HG02610 (cell line): ENCODE results near the gene TMEM225B.
"Not testable (repeated sequence)": the region's sequence is repeated elsewhere in the genome, so short reads cannot be mapped to it uniquely, and the experiment has no call there.

Source experiments
- ATAC-seq: cut with Tn5 transposase; IDR thresholded peaks from one replicate; pipeline ENCODE4 v1.9.1; 2021; ENCODE audit warnings: mild to moderate bottlenecking, moderate library complexity; ENCODE audit not compliant: unreplicated experiment

TMEM225B gene

DNA sequence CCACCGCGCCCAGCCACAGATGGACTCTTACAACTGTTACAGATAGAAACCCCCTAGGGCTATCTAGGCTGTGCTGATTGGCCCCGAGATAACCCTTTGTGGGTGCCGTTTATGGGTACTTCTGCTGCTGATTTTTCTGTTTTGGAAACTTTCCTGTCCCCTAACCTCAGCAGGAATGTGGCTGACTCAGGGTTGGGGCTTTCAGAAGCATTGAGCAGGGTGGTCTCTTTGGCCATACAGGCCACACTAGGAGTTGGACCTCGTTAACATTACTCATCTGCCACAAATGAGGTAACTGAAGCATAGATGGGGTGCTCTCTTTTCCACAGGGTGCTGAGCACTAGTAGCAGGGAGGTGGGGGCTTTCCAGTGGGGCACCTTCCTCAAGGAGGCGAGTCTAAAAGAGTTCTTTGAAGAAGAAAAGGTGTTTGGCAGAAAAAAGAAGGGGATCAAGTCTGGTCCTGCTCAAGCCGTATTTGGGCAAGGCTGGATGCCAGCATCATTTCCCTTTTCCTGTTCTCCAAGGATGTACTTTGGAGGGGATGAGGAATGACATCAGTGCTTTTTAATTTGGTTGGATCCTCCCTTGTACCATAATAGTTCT lies 25.1 kb downstream of the TMEM225B start:
- ATAC-seq: no peak

DNA sequence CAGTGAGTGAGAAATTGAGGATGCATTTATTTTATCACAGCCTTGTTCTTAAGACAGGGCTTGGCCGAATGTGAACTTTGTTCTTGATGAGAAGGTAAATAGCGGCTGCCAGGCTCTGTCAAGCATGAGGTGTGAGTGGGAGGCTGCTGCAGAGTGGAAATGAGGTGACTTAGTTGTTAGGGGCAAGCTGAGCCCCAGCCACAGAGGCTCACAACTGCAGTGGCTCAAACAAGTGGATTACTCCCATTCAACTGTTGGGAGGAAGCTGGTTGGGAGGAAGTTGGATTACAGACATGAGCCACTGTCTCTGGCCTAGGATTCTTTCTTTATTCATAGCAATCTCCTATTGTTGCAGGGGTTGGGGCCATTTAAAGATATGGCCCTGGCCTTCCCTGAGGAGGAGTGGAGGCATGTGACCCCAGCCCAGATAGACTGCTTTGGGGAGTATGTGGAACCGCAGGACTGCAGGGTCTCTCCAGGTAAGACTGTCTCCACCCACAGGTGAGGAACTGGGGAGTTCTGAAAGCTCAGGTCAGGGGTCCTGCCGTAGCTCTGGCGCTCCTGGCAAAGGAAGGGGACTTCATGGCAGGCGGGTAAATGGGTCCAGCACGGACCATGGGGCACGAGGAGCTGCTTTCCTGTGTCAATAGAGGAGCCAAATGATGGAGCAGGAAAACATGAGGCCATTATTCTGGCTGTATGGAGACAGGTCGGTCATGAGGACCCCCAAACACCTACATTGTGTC lies 25.8 kb downstream of the TMEM225B start:
- ATAC-seq: no peak

DNA sequence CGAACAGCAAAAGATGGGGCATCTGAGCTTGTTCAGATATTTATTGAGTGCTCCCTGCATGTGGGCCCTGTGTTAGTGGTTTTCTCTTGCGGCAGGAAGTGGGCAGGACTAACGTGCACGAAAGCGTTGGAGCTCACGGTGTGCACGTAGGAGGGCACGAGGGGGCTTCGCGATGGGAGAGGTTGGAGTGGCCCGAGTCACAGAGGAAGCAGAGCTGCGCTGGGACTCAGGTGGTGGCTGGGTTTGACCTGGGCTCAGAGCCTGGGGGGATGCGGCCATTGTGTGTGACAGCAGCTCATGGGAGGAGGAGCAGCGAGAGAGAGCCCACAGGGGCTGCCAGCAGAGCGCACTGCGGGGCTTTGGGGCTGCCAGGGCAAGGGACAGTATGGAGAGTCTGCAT lies 26.4 kb downstream of the TMEM225B start:
- ATAC-seq: no peak

DNA sequence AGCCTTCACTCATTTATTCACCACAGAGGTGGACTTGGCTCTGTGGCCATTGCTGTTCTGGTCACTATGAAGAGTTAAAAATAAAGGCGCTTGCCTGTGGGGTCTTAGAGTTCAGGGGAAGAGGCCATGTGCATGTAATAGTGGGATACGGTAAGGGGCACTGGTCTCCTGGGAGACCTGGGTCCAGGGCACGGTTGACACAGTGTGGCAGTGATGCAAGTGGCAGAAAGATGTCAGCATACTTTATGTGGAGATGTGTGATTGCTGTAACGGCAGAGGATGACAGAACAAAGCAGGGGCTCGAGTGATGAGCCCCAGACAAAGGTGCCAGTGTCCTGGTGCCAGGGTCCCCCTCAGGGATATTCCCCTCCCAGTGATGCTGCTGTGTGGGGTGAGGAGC lies 27.3 kb downstream of the TMEM225B start:
- ATAC-seq: no peak

DNA sequence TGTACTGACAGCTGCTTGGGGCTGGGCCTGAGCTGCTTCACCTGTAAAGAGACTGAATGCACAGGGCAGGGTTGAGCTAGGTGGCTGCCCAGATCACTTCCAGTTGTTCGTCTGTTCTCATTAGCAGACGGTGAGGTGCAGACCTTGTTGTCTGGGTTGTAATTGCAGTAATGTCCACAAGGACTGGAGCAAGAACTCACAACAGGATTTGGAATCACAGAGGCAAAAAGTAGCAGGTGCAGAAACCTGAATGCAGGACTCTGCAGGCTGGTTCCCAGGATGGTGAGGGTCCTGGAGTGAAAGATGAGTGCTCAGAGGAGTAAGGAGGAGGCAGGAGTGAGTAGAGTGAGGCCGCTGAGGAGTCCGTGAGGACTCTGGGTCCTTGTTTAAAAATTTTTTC lies 27.9 kb downstream of the TMEM225B start:
- ATAC-seq: no peak

DNA sequence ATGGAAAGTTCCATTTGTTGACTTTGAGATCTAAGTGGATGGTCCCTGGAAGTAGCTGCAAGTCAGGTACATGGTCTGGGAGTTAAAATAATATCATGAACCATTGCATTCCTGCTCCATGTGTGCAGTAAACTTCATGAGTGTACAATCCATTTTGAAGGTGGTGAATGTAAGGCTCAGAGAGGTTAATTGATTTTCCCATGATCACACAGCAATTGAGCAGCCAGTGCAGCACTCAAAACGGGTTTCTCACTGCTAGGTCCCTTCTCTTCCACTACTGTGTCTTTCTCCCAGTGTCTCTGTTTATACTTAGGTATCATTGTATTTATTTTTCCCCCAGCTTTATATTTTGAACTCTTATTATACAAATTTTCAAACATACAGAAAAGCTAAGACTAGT lies 28.6 kb downstream of the TMEM225B start:
- no peak for ATAC-seq

DNA sequence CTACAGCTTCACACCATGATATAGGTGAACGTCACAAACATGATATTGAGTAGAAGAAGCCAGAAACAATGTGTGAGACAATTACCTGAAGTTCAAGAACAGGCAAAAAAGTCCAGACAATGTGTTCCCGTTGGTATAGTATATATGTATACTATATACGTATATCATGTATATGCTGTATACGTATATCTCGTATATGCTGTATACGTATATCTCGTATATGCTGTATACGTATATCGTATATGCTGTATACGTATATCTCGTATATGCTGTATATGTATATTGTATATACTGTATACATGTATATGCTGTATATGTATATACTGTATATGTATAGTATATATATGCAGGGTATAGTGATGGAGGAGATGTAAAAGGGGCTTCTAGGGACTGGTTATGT lies 29.4 kb downstream of the TMEM225B start:
- no peak for ATAC-seq

DNA sequence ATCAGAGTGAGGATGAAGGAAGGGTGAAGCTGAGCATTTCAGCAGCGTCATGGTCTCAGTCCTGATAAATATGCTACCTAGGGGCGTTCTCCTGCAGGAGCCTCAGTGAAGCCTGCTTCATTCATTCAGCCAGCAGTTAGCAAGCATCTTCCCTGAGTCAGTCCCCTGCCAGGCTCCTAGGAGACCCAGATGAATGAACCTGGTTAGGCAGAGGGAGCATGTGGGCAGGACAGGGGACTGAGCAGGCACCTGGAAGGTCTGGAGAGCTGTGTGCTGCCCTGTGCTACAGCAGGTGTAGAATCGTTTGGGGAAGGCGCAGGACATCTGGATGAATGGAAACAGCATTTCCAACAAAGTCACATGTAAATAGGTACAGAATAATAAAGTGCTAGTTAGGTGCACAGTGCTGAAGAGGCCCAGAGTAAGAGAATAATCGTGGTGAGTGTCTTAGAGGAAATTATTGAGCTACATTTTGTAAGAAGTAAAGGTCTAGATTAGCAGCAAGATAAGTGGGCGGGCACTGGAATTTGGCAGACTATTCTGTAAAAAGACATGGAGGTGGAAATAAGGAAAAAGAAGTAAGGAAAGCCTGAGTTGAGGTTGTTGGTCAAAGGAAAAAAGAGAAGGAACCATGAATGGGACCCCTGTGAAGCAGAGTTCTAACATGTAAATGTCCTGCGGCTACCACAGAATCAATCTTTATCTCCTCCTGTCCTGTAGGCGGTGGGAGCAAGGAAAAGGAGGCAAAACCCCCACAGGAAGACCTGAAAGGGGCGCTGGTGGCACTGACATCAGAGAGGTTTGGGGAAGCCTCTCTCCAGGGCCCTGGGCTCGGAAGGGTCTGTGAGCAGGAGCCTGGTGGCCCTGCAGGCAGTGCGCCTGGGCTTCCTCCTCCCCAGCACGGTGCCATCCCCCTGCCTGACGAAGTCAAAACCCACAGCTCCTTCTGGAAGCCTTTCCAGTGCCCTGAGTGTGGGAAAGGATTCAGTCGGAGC lies 30.7 kb downstream of the TMEM225B start:
- no peak for ATAC-seq

DNA sequence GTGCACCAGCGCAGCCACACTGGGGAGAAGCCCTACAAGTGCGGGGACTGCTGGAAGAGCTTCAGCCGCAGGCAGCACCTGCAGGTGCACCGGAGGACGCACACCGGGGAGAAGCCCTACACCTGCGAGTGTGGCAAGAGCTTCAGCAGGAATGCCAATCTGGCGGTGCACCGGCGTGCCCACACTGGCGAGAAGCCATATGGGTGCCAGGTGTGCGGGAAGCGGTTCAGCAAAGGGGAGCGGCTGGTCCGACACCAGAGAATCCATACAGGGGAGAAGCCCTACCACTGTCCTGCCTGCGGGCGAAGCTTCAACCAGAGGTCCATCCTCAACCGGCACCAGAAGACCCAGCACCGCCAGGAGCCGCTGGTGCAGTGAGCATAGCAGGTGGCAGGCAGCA lies 31.6 kb downstream of the TMEM225B start:
- no peak for ATAC-seq

DNA sequence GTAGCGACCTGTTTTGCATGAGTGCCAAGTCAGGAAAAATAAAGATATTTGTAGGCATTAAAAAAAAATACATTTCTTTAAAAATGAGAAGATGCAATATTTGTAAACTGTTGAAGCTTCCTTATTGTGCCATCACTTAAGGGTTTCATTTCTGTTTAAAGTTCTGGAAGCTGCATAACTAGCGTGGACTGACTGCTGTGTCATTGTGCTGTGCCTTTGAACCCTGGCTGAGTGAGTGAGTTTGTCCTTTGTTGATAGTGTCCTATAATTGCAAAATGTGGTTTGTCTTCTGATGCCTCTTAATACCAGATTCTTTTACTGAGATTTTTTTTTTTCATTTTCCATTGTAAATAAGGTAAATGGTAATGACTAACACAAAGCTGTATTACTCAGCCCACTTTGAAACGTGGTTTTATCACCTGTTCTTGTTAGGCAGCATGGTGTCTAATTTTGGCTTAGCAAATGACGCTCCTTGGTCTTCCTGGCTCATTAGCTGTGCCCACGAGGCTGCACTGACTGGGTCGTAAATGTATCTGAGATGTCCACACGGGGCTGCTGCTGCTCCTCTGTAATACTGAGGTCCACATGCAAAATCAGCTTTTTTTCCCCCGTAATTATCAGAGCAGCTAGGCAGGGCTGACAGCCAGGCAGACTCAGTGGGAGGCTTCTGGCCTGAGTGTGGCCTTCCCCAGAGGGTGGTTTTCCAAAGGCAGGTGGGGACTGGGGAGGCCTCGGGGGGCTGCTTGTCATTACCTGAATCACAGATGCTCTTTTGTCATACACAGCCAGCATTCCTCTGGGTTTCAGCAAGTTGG lies 33.4 kb downstream of the TMEM225B start:
- no peak for ATAC-seq

DNA sequence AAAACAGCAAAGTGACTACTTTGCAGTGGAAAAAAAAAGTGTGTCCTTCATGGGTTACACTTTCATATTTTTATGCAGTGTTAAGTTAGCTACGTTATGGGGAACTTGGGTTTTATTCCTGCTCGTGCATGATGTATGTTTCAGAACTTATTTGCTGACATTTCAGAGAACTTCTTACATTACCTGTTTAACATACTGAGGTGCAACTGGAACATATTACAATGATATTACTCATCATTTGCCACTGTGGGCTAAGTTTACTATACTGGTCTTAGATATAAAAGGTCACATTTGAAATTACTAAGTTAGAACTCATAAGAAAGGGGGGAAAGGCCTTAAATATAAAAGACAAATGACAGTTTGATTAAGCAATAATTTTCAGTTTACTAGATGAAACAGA lies 39.3 kb downstream of the TMEM225B start:
- ATAC-seq: not testable (repeated sequence)

DNA sequence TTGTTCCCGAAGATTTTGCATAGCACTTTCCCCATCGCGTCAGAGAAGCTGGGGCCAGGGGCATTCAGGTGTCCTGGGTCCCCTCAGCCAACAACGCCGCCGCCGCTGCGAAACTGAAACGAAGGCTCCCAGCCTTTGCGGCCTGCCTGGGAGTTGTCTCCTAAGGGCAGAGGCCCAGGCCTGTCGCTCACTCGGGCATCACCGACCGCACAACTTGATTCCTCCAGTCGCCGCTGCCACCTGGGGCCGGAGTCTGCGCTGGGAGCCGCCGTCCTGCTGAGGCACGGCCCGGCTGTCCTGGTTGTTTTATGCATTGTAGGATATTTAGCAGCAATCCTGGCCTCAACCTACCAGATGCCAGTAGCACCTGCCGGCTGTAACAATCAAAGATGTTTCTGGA lies 40.7 kb downstream of the TMEM225B start:
- ATAC-seq: no peak

DNA sequence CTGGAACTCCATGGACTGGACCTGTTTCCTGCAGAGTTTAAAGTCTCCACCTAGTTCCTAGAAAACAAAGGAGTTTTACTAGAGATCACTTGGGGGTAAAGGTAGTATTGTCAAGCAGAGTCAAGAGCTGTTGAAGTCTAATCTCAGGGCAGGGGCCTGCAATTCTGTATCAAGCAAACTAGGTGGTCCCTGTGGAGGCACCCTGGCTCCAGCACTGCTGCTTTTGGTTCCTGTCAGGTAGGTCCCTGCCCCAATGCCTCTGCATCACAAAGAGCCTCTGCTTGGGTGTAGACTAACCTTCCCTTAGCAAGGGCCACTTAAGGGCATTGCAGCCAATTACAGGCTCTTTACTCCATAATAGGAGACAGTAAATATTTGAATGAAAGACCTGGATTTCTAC lies 41.2 kb downstream of the TMEM225B start:
- no peak for ATAC-seq

DNA sequence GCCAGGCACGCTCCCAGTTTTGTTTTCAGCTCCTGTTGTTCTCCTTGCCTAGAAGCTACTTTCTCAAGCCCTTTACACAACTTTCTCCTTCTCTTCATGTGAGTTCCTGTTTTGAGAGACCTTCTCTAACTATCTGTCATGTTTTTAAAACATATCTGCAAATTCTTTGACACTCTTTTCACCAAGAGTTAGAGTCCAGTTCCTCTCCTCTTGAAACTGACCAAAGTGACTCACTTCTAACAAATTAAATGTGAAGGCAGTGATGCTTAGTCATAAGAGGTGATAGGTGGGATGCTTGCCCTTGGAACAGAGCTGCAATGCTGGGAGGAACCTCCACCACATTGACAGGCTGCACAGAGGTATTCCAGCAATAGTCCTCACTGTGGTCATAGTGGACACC lies 44.0 kb downstream of the TMEM225B start:
- ATAC-seq: no peak

DNA sequence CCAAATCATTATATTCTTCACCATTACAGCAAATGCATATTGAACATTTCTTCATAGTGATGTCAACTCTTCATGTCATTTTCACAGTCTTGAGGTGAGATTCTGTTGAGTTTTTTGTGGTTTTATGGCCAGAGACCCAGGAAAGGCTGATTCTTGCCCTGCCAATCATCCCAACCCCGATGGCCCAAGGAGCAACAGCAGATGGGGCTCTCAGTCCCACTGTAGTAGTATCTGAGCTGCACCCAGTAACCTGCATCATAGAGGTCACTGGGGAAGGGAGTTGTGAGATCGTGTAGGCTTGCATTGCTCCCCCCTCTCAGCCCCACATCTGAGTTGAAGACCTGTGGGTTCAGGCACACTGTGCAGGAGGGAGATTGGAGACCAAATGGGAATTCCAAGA lies 45.4 kb downstream of the TMEM225B start:
- ATAC-seq: no peak

DNA sequence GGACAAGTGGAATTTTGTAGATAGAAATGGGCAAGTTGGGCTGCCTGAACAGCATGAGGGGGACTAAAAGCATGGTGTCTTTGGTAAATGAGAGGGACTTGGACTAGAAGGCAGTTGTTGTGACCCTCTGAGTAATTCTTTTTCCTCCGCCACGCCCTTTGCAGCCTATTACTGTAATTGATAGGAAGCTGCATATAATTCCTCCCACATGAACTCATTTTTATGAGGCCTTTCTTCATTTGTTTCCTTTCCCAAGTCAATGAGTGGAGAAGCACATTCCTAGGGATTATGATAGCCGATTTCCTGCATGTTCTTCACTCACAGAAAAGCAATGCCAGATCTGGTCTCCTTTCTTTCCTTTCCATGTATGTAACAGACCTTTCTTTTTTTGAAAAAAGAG lies 46.4 kb downstream of the TMEM225B start:
- no peak for ATAC-seq

DNA sequence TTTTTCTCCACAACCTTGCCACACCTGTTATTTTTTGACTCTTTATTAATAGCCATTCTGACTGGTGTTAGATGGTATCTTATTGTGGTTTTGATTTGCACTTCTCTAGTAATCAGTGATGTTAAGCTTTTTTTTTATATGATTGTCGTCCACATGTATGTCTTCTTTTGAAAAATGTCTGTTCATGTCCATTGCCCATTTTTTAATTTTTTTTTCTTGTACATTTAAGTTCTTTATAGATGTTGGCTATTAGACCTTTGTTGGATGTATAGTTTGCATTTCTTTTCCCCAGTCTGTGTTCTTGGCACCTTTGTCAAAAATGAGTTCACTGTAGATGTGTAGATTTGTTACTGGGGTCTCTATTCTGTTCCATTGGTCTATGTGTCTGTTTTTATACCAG lies 47.5 kb downstream of the TMEM225B start:
- no peak for ATAC-seq

DNA sequence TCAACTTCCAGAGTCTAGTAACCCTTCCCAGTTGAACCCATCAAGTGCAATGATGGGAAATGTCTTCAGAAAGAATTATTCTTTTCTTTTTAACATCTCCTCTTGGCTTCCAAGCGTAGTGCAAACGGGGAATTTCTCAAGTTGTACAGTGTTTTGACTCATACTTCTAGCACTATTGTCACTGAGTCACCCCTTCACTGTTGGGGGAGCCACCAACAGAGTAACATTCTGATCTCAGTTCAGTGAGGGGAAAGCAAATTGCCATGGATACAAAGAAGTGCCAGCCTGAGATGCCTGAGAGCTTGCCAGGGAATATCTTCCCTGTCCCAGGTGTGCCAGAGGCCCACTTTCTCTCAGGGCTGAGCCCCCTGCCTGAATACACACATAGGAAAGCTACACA lies 50.8 kb downstream of the TMEM225B start:
- ATAC-seq: no peak

DNA sequence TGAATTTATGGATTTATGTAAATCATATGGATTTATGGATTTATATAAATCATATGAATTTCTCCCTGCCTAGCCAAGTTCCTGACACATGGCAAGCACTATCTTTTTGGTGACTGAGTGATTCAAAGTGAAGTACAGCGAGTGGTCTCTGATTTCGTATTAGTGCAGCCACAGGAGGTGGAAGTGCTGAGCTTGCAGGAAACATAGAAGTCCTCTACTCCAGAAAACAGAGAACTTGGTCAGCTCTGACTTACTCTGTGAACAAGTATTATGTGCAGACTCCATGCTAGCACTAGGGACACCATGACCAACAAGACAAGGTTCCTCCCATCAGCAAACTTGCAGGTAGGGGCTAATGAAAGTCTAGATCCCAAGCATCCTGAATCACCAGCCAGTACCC lies 53.2 kb downstream of the TMEM225B start:
- no peak for ATAC-seq

DNA sequence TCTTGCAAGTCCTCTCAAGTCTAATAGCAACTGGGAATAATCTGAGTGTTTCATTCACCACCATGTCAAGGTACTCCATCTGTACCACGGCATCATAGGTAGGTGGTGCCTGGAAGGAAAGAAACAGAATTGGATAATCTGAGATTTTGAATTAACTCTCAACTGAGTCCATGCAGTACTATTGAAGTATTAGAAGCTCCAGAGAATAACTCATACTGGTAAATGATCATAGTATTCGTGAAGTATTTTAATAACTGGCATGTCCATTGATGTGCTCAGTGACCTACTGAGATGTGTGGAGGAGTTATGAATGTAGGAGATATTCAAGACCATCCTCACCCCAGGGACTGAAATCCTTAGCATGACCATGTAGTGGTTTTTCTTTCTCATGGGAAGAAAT lies 54.6 kb downstream of the TMEM225B start:
- no peak for ATAC-seq

DNA sequence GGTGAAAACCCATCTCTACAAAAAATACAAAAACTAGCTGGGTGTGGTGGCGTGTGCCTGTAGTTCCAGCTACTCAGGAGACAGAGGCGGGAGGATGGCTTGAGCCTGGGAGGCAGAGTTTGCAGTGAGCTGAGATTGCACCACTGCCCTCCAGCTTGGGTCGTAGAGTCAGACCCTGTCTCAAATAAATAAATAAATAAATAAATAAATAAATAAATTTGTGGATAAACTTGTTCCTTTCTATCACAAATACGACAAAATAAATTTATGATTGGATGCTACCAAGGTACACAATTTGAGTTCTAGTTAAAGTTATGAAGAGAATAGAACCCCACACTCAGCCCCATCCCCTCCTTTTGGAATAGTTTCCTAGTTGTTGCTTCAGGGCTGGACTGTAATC lies 55.2 kb downstream of the TMEM225B start:
- ATAC-seq: not testable (repeated sequence)
